Measurements from ENCODE around the gene CPPED1.
A peak's percentile ranks its signal among the peaks of the same experiment; 100 is the strongest.

CPPED1 gene

GRCh38 chr16:12690024-12690423 lies 113.7 kb downstream of the CPPED1 start:
- Histone ChIP-seq H3K36me3 (ENCODE audit: control insufficient read depth in 4 of 4, insufficient read depth in 4 of 4, low read length in 3 of 4) (peaks cover 0 to 13% (median 3%) of the 10 kb centered on the region in 4 experiments), H3K27me3 (replicated peaks in 2 of 5; ENCODE audit: control insufficient read depth in 4 of 5, insufficient read depth in 5 of 5, low read length in 4 of 5) (no peaks in the 10 kb centered on the region), H3K27ac (ENCODE audit: insufficient read depth in 1 of 2, low read depth in 1 of 2, low read length in 2 of 2, poor library complexity in 1 of 2, severe bottlenecking in 2 of 2) (no peak overlapping the region), H3K4me1 (ENCODE audit: control extremely low read depth in 1 of 4, control insufficient read depth in 4 of 4, insufficient read depth in 4 of 4, low read length in 3 of 4) (peaks cover 0 to 9% (median 5%) of the 10 kb centered on the region in 4 experiments), H3K9me3 (ENCODE audit: control extremely low read depth in 1 of 5, control insufficient read depth in 4 of 5, insufficient read depth in 2 of 5, low read depth in 1 of 5, low read length in 4 of 5) (no peaks in the 10 kb centered on the region), H3K4me3 (ENCODE audit: control insufficient read depth in 1 of 7, extremely low read depth in 1 of 7, insufficient read depth in 4 of 7, low read depth in 2 of 7, low read length in 6 of 7) (no peak overlapping the region)
- ChIA-PET POLR2A (no interaction called here), CTCF (no interaction called here)
- 100% methylated on average over 4 of the region's 5 CpGs for WGBS (ENCODE audit: insufficient coverage)
- no peak for DNase-seq

- peak in 2 of 3 donors; percentile 27 to 57 for DNase-seq
- H3K36me3 ChIP-seq (ENCODE audit: control insufficient read depth in 4 of 4, insufficient read depth in 4 of 4, low read length in 3 of 4): peaks cover 0 to 13% (median 3%) of the 10 kb centered on the region in 4 experiments
- no peak overlapping the region for H3K4me3 ChIP-seq (ENCODE audit: control insufficient read depth in 1 of 7, extremely low read depth in 1 of 7, insufficient read depth in 4 of 7, low read depth in 2 of 7, low read length in 6 of 7)
- WGBS (ENCODE audit: insufficient coverage): 92% methylated on average over 4 of the region's 6 CpGs
- peaks cover 0 to 9% (median 5%) of the 10 kb centered on the region in 4 experiments for H3K4me1 ChIP-seq (ENCODE audit: control extremely low read depth in 1 of 4, control insufficient read depth in 4 of 4, insufficient read depth in 4 of 4, low read length in 3 of 4)
- no peak overlapping the region for H3K27ac ChIP-seq (ENCODE audit: insufficient read depth in 1 of 2, low read depth in 1 of 2, low read length in 2 of 2, poor library complexity in 1 of 2, severe bottlenecking in 2 of 2)
- ChIA-PET CTCF (interaction anchor here (0.6 kb wide), 1 partner anchor 12 kb away, joined by 3 read pairs; no protein-coding TSS in a partner anchor), POLR2A (interaction anchor here (0.6 kb wide), 1 partner anchor 54 kb away, joined by 3 read pairs; no protein-coding TSS in a partner anchor)
- H3K9me3 ChIP-seq (ENCODE audit: control extremely low read depth in 1 of 5, control insufficient read depth in 4 of 5, insufficient read depth in 2 of 5, low read depth in 1 of 5, low read length in 4 of 5): no peaks in the 10 kb centered on the region
- no peaks in the 10 kb centered on the region for H3K27me3 ChIP-seq (replicated peaks in 2 of 5; ENCODE audit: control insufficient read depth in 4 of 5, insufficient read depth in 5 of 5, low read length in 4 of 5)
Measured at GRCh38 chr16:12688951-12689850, 114.5 kb downstream of the CPPED1 start.

- POLR2A ChIA-PET: no interaction called here
- CTCF ChIA-PET: no interaction called here
Measured at GRCh38 chr16:12685806-12686205, 117.9 kb downstream of the CPPED1 start.

GRCh38 chr16:12682432-12683165 lies 121.1 kb downstream of the CPPED1 start:
- no peak overlapping the region for H3K27ac ChIP-seq (ENCODE audit: insufficient read depth in 1 of 2, low read depth in 1 of 2, low read length in 2 of 2, poor library complexity in 1 of 2, severe bottlenecking in 2 of 2)
- no peaks in the 10 kb centered on the region for H3K27me3 ChIP-seq (replicated peaks in 2 of 5; ENCODE audit: control insufficient read depth in 4 of 5, insufficient read depth in 5 of 5, low read length in 4 of 5)
- no peak for DNase-seq
- peaks cover 0 to 7% (median 1%) of the 10 kb centered on the region in 4 experiments for H3K36me3 ChIP-seq (ENCODE audit: control insufficient read depth in 4 of 4, insufficient read depth in 4 of 4, low read length in 3 of 4)
- peaks cover 0 to 9% (median 6%) of the 10 kb centered on the region in 4 experiments for H3K4me1 ChIP-seq (ENCODE audit: control extremely low read depth in 1 of 4, control insufficient read depth in 4 of 4, insufficient read depth in 4 of 4, low read length in 3 of 4)
- H3K9me3 ChIP-seq (ENCODE audit: control extremely low read depth in 1 of 5, control insufficient read depth in 4 of 5, insufficient read depth in 2 of 5, low read depth in 1 of 5, low read length in 4 of 5): peaks cover 0 to 3% (median 0%) of the 10 kb centered on the region in 5 experiments
- CTCF ChIA-PET: no interaction called here
- 95% methylated on average over 10 of the region's 11 CpGs for WGBS (ENCODE audit: insufficient coverage)
- H3K4me3 ChIP-seq (ENCODE audit: control insufficient read depth in 1 of 7, extremely low read depth in 1 of 7, insufficient read depth in 4 of 7, low read depth in 2 of 7, low read length in 6 of 7): no peak overlapping the region
- POLR2A ChIA-PET: no interaction called here

More at GRCh38 chr16:12685806-12686205, 117.9 kb downstream of the CPPED1 start:
- Histone ChIP-seq H3K27ac (ENCODE audit: insufficient read depth in 1 of 2, low read depth in 1 of 2, low read length in 2 of 2, poor library complexity in 1 of 2, severe bottlenecking in 2 of 2) (no peak overlapping the region), H3K4me3 (ENCODE audit: control insufficient read depth in 1 of 7, extremely low read depth in 1 of 7, insufficient read depth in 4 of 7, low read depth in 2 of 7, low read length in 6 of 7) (no peak overlapping the region), H3K4me1 (ENCODE audit: control extremely low read depth in 1 of 4, control insufficient read depth in 4 of 4, insufficient read depth in 4 of 4, low read length in 3 of 4) (peaks cover 0 to 9% (median 5%) of the 10 kb centered on the region in 4 experiments), H3K9me3 (ENCODE audit: control extremely low read depth in 1 of 5, control insufficient read depth in 4 of 5, insufficient read depth in 2 of 5, low read depth in 1 of 5, low read length in 4 of 5) (no peaks in the 10 kb centered on the region), H3K36me3 (ENCODE audit: control insufficient read depth in 4 of 4, insufficient read depth in 4 of 4, low read length in 3 of 4) (peaks cover 0 to 7% (median 1%) of the 10 kb centered on the region in 4 experiments), H3K27me3 (replicated peaks in 2 of 5; ENCODE audit: control insufficient read depth in 4 of 5, insufficient read depth in 5 of 5, low read length in 4 of 5) (no peaks in the 10 kb centered on the region)
- DNase-seq: peak in 2 of 3 donors; percentile 37 to 65
- no CpG with 5 or more reads among the region's 5 CpGs for WGBS (ENCODE audit: insufficient coverage)

- H3K27me3 ChIP-seq (replicated peaks in 2 of 5; ENCODE audit: control insufficient read depth in 4 of 5, insufficient read depth in 5 of 5, low read length in 4 of 5): no peaks in the 10 kb centered on the region
- H3K9me3 ChIP-seq (ENCODE audit: control extremely low read depth in 1 of 5, control insufficient read depth in 4 of 5, insufficient read depth in 2 of 5, low read depth in 1 of 5, low read length in 4 of 5): peaks cover 0 to 3% (median 0%) of the 10 kb centered on the region in 5 experiments
- 95% methylated on average over 4 of the region's 7 CpGs for whole genome bisulfite sequencing (ENCODE audit: insufficient coverage)
- DNase-seq: no peak
- no peak overlapping the region for H3K27ac ChIP-seq (ENCODE audit: insufficient read depth in 1 of 2, low read depth in 1 of 2, low read length in 2 of 2, poor library complexity in 1 of 2, severe bottlenecking in 2 of 2)
- H3K4me3 ChIP-seq (ENCODE audit: control insufficient read depth in 1 of 7, extremely low read depth in 1 of 7, insufficient read depth in 4 of 7, low read depth in 2 of 7, low read length in 6 of 7): no peak overlapping the region
- CTCF ChIA-PET: interaction anchor here (0.6 kb wide), 1 partner anchor 1130 kb away, joined by 4 read pairs; no protein-coding TSS in a partner anchor
- POLR2A ChIA-PET: no interaction called here
- H3K36me3 ChIP-seq (ENCODE audit: control insufficient read depth in 4 of 4, insufficient read depth in 4 of 4, low read length in 3 of 4): peaks cover 0 to 7% (median 2%) of the 10 kb centered on the region in 4 experiments
- peaks cover 0 to 9% (median 7%) of the 10 kb centered on the region in 4 experiments for H3K4me1 ChIP-seq (ENCODE audit: control extremely low read depth in 1 of 4, control insufficient read depth in 4 of 4, insufficient read depth in 4 of 4, low read length in 3 of 4)
Measured at GRCh38 chr16:12681653-12682052, 122.0 kb downstream of the CPPED1 start.

- POLR2A ChIA-PET: no interaction called here
- Histone ChIP-seq H3K27me3 (replicated peaks in 2 of 5; ENCODE audit: control insufficient read depth in 4 of 5, insufficient read depth in 5 of 5, low read length in 4 of 5) (no peaks in the 10 kb centered on the region), H3K36me3 (ENCODE audit: control insufficient read depth in 4 of 4, insufficient read depth in 4 of 4, low read length in 3 of 4) (peaks cover 0 to 7% (median 2%) of the 10 kb centered on the region in 4 experiments), H3K4me1 (ENCODE audit: control extremely low read depth in 1 of 4, control insufficient read depth in 4 of 4, insufficient read depth in 4 of 4, low read length in 3 of 4) (peaks cover 0 to 12% (median 6%) of the 10 kb centered on the region in 4 experiments), H3K27ac (ENCODE audit: insufficient read depth in 1 of 2, low read depth in 1 of 2, low read length in 2 of 2, poor library complexity in 1 of 2, severe bottlenecking in 2 of 2) (no peak overlapping the region), H3K4me3 (ENCODE audit: control insufficient read depth in 1 of 7, extremely low read depth in 1 of 7, insufficient read depth in 4 of 7, low read depth in 2 of 7, low read length in 6 of 7) (no peak overlapping the region), H3K9me3 (ENCODE audit: control extremely low read depth in 1 of 5, control insufficient read depth in 4 of 5, insufficient read depth in 2 of 5, low read depth in 1 of 5, low read length in 4 of 5) (peaks cover 0 to 3% (median 0%) of the 10 kb centered on the region in 5 experiments)
- no peak for DNase-seq
- CTCF ChIA-PET: no interaction called here
- 100% methylated on average over 2 of the region's 2 CpGs for WGBS (ENCODE audit: insufficient coverage)
Measured at GRCh38 chr16:12680531-12680930, 123.2 kb downstream of the CPPED1 start.

Data from common myeloid progenitor, CD34-positive (primary cell).